HepG2 (cell line): Measurements from ENCODE around the gene NOVA2. TPM values are rescaled to one million over a fixed set of nuclear protein-coding genes. Genes with fewer than 3 reads are reported as not detected.

Experiments
- BRCA1 ChIP-seq: sonication (generic); formaldehyde crosslinking; IDR thresholded peaks from 2 replicates; pipeline ENCODE4 v1.4.0; 2020; ENCODE audit warnings: missing genetic modification reagents
- ETS1 ChIP-seq: sonication (generic); formaldehyde crosslinking; IDR thresholded peaks from 2 replicates; pipeline ENCODE4 v1.4.0; 2020; ENCODE audit warnings: missing genetic modification reagents
- GMEB1 ChIP-seq: sonication (generic); formaldehyde crosslinking; IDR thresholded peaks from 2 replicates; pipeline ENCODE4 v1.5.1; 2020; ENCODE audit warnings: missing genetic modification reagents, mild to moderate bottlenecking, borderline replicate concordance
- HOXA5 ChIP-seq: sonication (generic); formaldehyde crosslinking; IDR thresholded peaks from 2 replicates; pipeline ENCODE4 v1.4.0; 2020; ENCODE audit warnings: missing genetic modification reagents
- IRX3 ChIP-seq: sonication (generic); formaldehyde crosslinking; IDR thresholded peaks from 2 replicates; pipeline ENCODE4 v1.8.1; 2023; ENCODE audit warnings: mild to moderate bottlenecking, low read depth, missing genetic modification reagents, borderline replicate concordance
- PAF1 ChIP-seq: IDR thresholded peaks from 2 replicates; pipeline ENCODE4 v1.6.1; 2016; ENCODE audit warnings: missing genetic modification reagents, missing compliant biosample characterization
- SETDB1 ChIP-seq: sonication (generic); formaldehyde crosslinking; IDR thresholded peaks from 2 replicates; pipeline ENCODE4 v1.5.1; 2020; ENCODE audit warnings: missing genetic modification reagents, mild to moderate bottlenecking, borderline replicate concordance
- SYNCRIP ChIP-seq: fragments of 200-400 bp; formaldehyde crosslinking; IDR thresholded peaks from 2 replicates; pipeline ENCODE4 v1.6.1; 2018; ENCODE audit warnings: mild to moderate bottlenecking, low read depth, low read length; ENCODE audit not compliant: insufficient read depth
- XBP1 ChIP-seq: sonication (generic); formaldehyde crosslinking; IDR thresholded peaks from 2 replicates; pipeline ENCODE4 v1.5.0; 2020; ENCODE audit warnings: missing genetic modification reagents
- ZBTB44 ChIP-seq: sonication (generic); formaldehyde crosslinking; IDR thresholded peaks from 2 replicates; pipeline ENCODE4 v1.4.0; 2020; ENCODE audit warnings: missing genetic modification reagents
- ZNF280B ChIP-seq: sonication (generic); formaldehyde crosslinking; IDR thresholded peaks from 2 replicates; pipeline ENCODE4 v1.5.0; 2020; ENCODE audit warnings: missing genetic modification reagents, mild to moderate bottlenecking, borderline replicate concordance
- ZNF530 ChIP-seq: sonication (generic); formaldehyde crosslinking; IDR thresholded peaks from 2 replicates; pipeline ENCODE4 v1.5.0; 2020; ENCODE audit warnings: low read depth, mild to moderate bottlenecking, missing genetic modification reagents
- ZNF589 ChIP-seq: sonication (generic); formaldehyde crosslinking; conservative IDR thresholded peaks from 2 replicates; pipeline ENCODE4 v1.8.0; 2022; ENCODE audit warnings: mild to moderate bottlenecking, moderate library complexity, missing genetic modification reagents
- ZNF782 ChIP-seq: sonication (generic); formaldehyde crosslinking; IDR thresholded peaks from 2 replicates; pipeline ENCODE4 v1.4.0; 2020; ENCODE audit warnings: missing genetic modification reagents, mild to moderate bottlenecking, borderline replicate concordance
- ZNF816 ChIP-seq: sonication (generic); formaldehyde crosslinking; IDR thresholded peaks from 2 replicates; pipeline ENCODE4 v1.8.0; 2022; ENCODE audit warnings: missing genetic modification reagents, mild to moderate bottlenecking, borderline replicate concordance
- polyA plus RNA-seq, 8 experiments: library from polyadenylated mRNA; depleted of rRNA in 3 of 8; stranded (reverse) in 7 of 8; unstranded in 1 of 8; fragments of >200 nt; fragmentation: Illumina TruSeq in 4 of 8; extraction: Trizol in 4 of 8; gene quantifications; 2 replicates each; pipeline versions ENCODE4 v1.2.1 to v1.2.3, GENCODE V29; 2011 to 2016; ENCODE audit warnings: low read depth in 4 of 8, missing spikeins in 1 of 8, mixed read lengths in 1 of 8; ENCODE audit not compliant: insufficient read depth in 1 of 8
- total RNA-seq, 5 experiments: library from RNA; depleted of rRNA; stranded (reverse); fragments of >200 nt; fragmentation: Illumina TruSeq; extraction: Trizol; gene quantifications; 2 replicates each; pipeline ENCODE4 v1.2.3, GENCODE V29; 2016; ENCODE audit warnings: low read depth in 1 of 5
- TF ChIP-seq, protein P1 (sequence below): sonication (generic); formaldehyde crosslinking; IDR thresholded peaks from 2 replicates; pipeline ENCODE4 v1.4.0; 2020; ENCODE audit warnings: mild to moderate bottlenecking, low read depth, missing genetic modification reagents
- TF ChIP-seq, protein P2 (sequence below): sonication (generic); formaldehyde crosslinking; IDR thresholded peaks from 2 replicates; pipeline ENCODE4 v1.5.0; 2020; ENCODE audit warnings: mild to moderate bottlenecking, missing genetic modification reagents, borderline replicate concordance

The NOVA2 gene
- total and polyA plus RNA-seq, 2 of the 13 experiments (the other 11 are each of a cell fraction or from before 2014, with no cell fraction given), result not detected

GRCh38 chr19:45994998-45995714 lies 21.5 kb upstream of the NOVA2 start, which contains the start of gene CCDC61 (continued):
- TF ChIP-seq GMEB1 (CRISPR knock-in tag), result peak; percentile 16; the same call in 1 of the 2 replicates
- no peak for TF ChIP-seq ETS1 (CRISPR knock-in tag)
- TF ChIP-seq BRCA1 (CRISPR knock-in tag), result no peak
- no peak for TF ChIP-seq ZBTB44 (CRISPR knock-in tag)
- TF ChIP-seq IRX3 (CRISPR knock-in tag), result no peak
- TF ChIP-seq ZNF816, result no peak
- TF ChIP-seq ZNF589 (CRISPR knock-in tag), result no peak
- TF ChIP-seq ZNF530 (CRISPR knock-in tag), result no peak
- no peak for TF ChIP-seq SETDB1
- TF ChIP-seq, protein P1, sequence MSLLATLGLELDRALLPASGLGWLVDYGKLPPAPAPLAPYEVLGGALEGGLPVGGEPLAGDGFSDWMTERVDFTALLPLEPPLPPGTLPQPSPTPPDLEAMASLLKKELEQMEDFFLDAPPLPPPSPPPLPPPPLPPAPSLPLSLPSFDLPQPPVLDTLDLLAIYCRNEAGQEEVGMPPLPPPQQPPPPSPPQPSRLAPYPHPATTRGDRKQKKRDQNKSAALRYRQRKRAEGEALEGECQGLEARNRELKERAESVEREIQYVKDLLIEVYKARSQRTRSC (CRISPR knock-in tag), result no peak
- no peak for TF ChIP-seq XBP1 (CRISPR knock-in tag)
- 0 out of 2 replicates have a peak, but pooled peaks have one; percentile 63 for TF ChIP-seq HOXA5
- TF ChIP-seq ZNF782 (CRISPR knock-in tag), result 0 out of 2 replicates have a peak, but pooled peaks have one; percentile 45
- TF ChIP-seq, protein P2, sequence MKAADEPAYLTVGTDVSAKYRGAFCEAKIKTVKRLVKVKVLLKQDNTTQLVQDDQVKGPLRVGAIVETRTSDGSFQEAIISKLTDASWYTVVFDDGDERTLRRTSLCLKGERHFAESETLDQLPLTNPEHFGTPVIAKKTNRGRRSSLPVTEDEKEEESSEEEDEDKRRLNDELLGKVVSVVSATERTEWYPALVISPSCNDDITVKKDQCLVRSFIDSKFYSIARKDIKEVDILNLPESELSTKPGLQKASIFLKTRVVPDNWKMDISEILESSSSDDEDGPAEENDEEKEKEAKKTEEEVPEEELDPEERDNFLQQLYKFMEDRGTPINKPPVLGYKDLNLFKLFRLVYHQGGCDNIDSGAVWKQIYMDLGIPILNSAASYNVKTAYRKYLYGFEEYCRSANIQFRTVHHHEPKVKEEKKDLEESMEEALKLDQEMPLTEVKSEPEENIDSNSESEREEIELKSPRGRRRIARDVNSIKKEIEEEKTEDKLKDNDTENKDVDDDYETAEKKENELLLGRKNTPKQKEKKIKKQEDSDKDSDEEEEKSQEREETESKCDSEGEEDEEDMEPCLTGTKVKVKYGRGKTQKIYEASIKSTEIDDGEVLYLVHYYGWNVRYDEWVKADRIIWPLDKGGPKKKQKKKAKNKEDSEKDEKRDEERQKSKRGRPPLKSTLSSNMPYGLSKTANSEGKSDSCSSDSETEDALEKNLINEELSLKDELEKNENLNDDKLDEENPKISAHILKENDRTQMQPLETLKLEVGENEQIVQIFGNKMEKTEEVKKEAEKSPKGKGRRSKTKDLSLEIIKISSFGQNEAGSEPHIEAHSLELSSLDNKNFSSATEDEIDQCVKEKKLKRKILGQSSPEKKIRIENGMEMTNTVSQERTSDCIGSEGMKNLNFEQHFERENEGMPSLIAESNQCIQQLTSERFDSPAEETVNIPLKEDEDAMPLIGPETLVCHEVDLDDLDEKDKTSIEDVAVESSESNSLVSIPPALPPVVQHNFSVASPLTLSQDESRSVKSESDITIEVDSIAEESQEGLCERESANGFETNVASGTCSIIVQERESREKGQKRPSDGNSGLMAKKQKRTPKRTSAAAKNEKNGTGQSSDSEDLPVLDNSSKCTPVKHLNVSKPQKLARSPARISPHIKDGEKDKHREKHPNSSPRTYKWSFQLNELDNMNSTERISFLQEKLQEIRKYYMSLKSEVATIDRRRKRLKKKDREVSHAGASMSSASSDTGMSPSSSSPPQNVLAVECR (CRISPR knock-in tag), result peak; percentile 78; the same call in 1 of the 2 replicates
- TF ChIP-seq ZNF280B (CRISPR knock-in tag), result no peak
- no peak for TF ChIP-seq PAF1 (CRISPR knock-in tag)
- TF ChIP-seq SYNCRIP, result no peak
